Uterus (tissue), 2 donors: ENCODE results near the gene RETSAT.

Experiments used
- POLR2A ChIP-seq, 2 donors: fragments of 450-650 bp; IDR thresholded peaks; one replicate each; pipeline ENCODE4 v1.6.1; 2016; ENCODE audit warnings: antibody characterized with exemption in 2 of 2, mild to moderate bottlenecking in 1 of 2, moderate library complexity in 1 of 2
- TF ChIP-seq, protein P1 (sequence below), 4 experiments: fragments of 200-600 bp in 2 of 4; fragments of 450-650 bp in 2 of 4; sonication (generic) in 2 of 4; IDR thresholded peaks; one replicate each; pipeline ENCODE4 v1.5.1; 2016 to 2019; ENCODE audit warnings: antibody characterized with exemption in 4 of 4, mild to moderate bottlenecking in 2 of 4, moderate library complexity in 1 of 4

DNA sequence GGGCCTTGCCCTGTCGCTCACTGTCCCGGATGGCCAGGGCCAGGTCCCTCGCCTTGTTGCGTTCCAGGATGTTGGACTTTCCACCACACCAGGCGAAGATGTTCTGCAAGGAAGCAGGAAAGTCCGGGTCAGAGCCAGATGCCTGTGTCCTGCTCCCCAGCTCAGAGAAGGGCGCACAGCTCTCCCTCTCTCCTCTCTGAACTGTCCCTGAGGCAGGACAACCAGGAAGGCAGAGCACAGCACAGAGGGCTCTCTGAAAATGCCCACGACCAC is 44.8 kb upstream of the RETSAT start:
- TF ChIP-seq, protein P1, sequence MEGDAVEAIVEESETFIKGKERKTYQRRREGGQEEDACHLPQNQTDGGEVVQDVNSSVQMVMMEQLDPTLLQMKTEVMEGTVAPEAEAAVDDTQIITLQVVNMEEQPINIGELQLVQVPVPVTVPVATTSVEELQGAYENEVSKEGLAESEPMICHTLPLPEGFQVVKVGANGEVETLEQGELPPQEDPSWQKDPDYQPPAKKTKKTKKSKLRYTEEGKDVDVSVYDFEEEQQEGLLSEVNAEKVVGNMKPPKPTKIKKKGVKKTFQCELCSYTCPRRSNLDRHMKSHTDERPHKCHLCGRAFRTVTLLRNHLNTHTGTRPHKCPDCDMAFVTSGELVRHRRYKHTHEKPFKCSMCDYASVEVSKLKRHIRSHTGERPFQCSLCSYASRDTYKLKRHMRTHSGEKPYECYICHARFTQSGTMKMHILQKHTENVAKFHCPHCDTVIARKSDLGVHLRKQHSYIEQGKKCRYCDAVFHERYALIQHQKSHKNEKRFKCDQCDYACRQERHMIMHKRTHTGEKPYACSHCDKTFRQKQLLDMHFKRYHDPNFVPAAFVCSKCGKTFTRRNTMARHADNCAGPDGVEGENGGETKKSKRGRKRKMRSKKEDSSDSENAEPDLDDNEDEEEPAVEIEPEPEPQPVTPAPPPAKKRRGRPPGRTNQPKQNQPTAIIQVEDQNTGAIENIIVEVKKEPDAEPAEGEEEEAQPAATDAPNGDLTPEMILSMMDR (IDR thresholded peaks at IDR 0.05) = no peak
- no peak for TF ChIP-seq POLR2A (IDR thresholded peaks at IDR 0.05)
